Right lobe of liver (tissue), 4 donors: Measurements from ENCODE around the gene CAPN5.

Source experiments
- CTCF ChIP-seq, 4 donors: fragments of 200-600 bp in 3 of 4; fragments of 450-650 bp in 1 of 4; IDR thresholded peaks; one replicate each; pipeline versions ENCODE4 v1.5.1 to v1.8.0; 2016 to 2022; ENCODE audit warnings: antibody characterized with exemption in 4 of 4, mild to moderate bottlenecking in 2 of 4
- POLR2A ChIP-seq: fragments of 450-650 bp; IDR thresholded peaks from one replicate; pipeline ENCODE4 v1.6.1; 2017; ENCODE audit warnings: antibody characterized with exemption, mild to moderate bottlenecking
- donor health status: DM: no; HTN: no; CAD: no.
- donor health status: DM: no; HTN: no; CAD: no.
- donor health status: DM: no; HTN: yes; CAD: no.

- no peak for TF ChIP-seq CTCF (IDR thresholded peaks at IDR 0.05)
- no peak for TF ChIP-seq POLR2A
These were observed 16.9 kb downstream of the CAPN5 start for GRCh38 chr11:77083566-77084245.
